HG02938 (cell line): ENCODE results near the gene SUFU.

Experiments used
- ATAC-seq: cut with Tn5 transposase; IDR thresholded peaks from one replicate; pipeline ENCODE4 v1.9.1; 2021; ENCODE audit warnings: mild to moderate bottlenecking, moderate library complexity; ENCODE audit not compliant: unreplicated experiment

Gene SUFU

GRCh38 chr10:102546606-102547320 is 43.0 kb downstream of the SUFU start:
- ATAC-seq: no peak

GRCh38 chr10:102549549-102549948 is 45.8 kb downstream of the SUFU start:
- ATAC-seq: no peak

- no peak for ATAC-seq
These were observed 47.0 kb downstream of the SUFU start for GRCh38 chr10:102550636-102551210.

- ATAC-seq: no peak
These were observed 48.8 kb downstream of the SUFU start for GRCh38 chr10:102552533-102552932.

GRCh38 chr10:102553771-102554170 is 50.0 kb downstream of the SUFU start:
- ATAC-seq: no peak

- ATAC-seq: no peak
These were observed 50.8 kb downstream of the SUFU start for GRCh38 chr10:102554531-102554930.

- no peak for ATAC-seq
These were observed 52.1 kb downstream of the SUFU start for GRCh38 chr10:102555781-102556328.

- no peak for ATAC-seq
These were observed 53.8 kb downstream of the SUFU start for GRCh38 chr10:102557569-102557968.

GRCh38 chr10:102559764-102560163 is 56.0 kb downstream of the SUFU start:
- ATAC-seq: no peak

- ATAC-seq: no peak
These were observed 60.5 kb downstream of the SUFU start for GRCh38 chr10:102564209-102564834.

GRCh38 chr10:102565793-102566192 is 62.0 kb downstream of the SUFU start:
- no peak for ATAC-seq

- no peak for ATAC-seq
These were observed 75.0 kb downstream of the SUFU start for GRCh38 chr10:102578782-102579181.

GRCh38 chr10:102579328-102579727 is 75.6 kb downstream of the SUFU start:
- no peak for ATAC-seq

GRCh38 chr10:102580230-102580629 is 76.5 kb downstream of the SUFU start:
- ATAC-seq: no peak

- no peak for ATAC-seq
These were observed 77.6 kb downstream of the SUFU start for GRCh38 chr10:102581401-102581800.

- ATAC-seq: no peak
These were observed 78.3 kb downstream of the SUFU start for GRCh38 chr10:102581981-102582580.

- no peak for ATAC-seq
These were observed 80.0 kb downstream of the SUFU start for GRCh38 chr10:102583435-102584417.

GRCh38 chr10:102585026-102585425 is 81.3 kb downstream of the SUFU start:
- no peak for ATAC-seq

GRCh38 chr10:102586858-102587257 is 83.1 kb downstream of the SUFU start:
- ATAC-seq: no peak

GRCh38 chr10:102588875-102589274 is 85.1 kb downstream of the SUFU start:
- no peak for ATAC-seq
